Activated naive CD4-positive, alpha-beta T cell treated with anti-CD3 and anti-CD28 coated beads, Interleukin-2, amount 10 ng/mL, durations not matched to agents 5 hours and 36 hours (primary cell): ENCODE results near the gene OR14C36. TPM values are rescaled to one million over a fixed set of nuclear protein-coding genes. Genes with fewer than 3 reads are reported as not detected.

Experiments used
- total RNA-seq, 2 experiments: library from RNA; stranded (reverse); gene quantifications; one replicate each; pipeline ENCODE4 v1.2.3, GENCODE V29; 2021

OR14C36 gene, protein sequence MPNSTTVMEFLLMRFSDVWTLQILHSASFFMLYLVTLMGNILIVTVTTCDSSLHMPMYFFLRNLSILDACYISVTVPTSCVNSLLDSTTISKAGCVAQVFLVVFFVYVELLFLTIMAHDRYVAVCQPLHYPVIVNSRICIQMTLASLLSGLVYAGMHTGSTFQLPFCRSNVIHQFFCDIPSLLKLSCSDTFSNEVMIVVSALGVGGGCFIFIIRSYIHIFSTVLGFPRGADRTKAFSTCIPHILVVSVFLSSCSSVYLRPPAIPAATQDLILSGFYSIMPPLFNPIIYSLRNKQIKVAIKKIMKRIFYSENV
- total RNA-seq = not detected

DNA sequence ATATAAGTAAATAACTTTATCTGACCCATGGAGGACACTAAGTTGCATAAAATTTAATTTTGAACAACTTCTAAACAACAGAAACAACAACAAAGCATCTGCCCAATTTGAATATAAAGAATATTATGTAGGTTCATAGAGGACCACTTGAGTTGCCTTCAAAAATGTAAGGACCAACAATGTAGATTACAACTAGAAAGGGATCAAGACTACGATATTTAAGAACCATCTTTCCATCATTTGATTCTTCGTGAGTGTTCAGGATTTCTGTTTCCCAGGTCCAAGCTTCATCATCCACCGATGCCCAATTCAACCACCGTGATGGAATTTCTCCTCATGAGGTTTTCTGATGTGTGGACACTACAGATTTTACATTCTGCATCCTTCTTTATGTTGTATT is at the start of gene OR14C36:
Gene OR14C36, plus strand, starts transcription at position 301 of the 400 bp plus-strand sequence. Its CDS starts 0 bp downstream, at position 301.

DNA sequence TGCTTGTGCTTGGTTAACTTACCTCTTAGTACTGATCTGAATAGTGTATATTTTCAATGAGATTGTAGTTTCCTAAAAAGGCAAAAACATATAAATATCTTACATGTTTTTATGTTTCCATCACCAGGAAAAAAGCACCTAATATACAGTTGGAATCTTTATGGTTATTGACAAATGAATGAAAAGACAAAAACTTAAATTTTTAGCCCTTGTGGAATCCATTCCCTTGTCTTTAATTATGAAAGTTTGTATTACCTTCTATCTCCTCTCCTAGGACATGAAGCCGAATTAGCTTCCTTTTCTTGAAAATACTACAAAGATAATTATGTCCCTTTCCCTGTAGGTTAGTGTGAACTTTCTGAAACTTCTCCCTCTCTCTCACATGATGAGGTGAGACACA is 45.3 kb upstream of the OR14C36 start, which contains the start of gene OR2T12:
Gene OR2T12, minus strand, starts transcription at position 101 of the 400 bp plus-strand sequence. CDS start 7,846 bp downstream, outside the sequence.

DNA sequence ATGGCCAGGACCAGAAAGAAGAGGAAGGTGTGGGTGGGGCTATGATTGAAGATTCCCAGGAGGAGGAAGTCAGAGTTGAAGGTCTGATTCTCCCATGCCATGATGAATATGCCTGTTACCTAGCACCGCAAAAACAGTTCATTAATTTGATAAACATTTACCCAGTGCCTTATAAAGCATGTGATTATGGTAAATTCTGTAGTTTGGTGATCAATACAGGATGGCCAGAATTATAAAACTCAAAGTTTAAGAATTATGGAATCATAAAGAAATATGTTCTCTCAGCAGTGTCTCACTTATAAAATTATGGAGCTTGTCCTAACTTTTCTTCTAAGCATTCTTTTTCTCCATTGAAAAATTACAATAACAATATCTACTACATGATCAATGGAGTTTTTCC is 24.1 kb upstream of the OR14C36 start, which contains the start of gene OR2M7:
Gene OR2M7, minus strand, starts transcription at position 101 of the 400 bp plus-strand sequence. Its CDS starts 0 bp downstream, at position 101.

DNA sequence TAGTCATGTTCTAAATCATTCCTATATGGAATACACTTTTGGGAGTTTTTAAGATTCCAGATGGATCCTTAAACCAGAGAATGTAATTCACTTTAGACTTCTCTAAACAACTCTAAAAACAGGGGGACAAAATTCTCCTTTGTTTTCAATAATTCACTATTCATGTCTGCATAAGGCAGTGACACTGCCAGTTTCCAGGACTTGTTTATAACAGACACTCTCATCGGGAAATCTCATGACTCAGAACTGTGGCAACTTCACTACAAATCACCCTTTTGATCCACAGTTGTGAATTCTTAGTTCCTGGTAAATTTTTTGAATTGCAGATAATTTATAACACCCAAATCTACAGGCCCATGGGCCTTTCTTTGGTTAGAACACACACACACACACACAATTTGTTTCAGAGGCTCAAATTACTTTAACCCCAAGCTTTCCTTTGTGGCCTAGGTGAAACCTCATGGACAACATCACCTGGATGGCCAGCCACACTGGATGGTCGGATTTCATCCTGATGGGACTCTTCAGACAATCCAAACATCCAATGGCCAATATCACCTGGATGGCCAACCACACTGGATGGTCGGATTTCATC is 12.6 kb downstream of the OR14C36 start, which contains the start of gene OR2T4:
Gene OR2T4, plus strand, starts transcription at position 545 of the 595 bp plus-strand sequence. Its CDS starts 0 bp downstream, at position 545.

DNA sequence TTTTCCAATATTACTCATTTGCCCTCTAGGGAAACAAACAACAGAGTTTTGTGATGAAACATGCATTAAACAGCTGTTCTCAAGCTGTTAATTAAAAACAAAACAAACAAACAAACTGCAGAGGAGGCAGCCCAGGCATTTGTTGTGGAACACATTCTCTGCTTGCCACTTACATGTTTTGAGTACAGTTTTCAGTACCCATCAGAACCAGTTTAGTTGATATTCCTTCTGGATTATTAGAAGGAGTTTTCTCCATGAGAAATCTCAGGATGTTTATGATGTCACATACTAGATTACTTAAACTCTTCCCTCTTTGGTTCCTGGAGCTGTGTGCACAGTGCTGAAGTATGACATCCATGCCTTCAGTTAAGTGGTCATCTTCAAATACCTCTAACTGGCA is 26.9 kb downstream of the OR14C36 start, which contains the start of gene OR2T6:
Gene OR2T6, plus strand, starts transcription at position 301 of the 400 bp plus-strand sequence. CDS start 11,863 bp downstream, outside the sequence.

Other genes starting within 250 kb of the OR14C36 start
- not detected for gene OR2M5, start 203.6 kb upstream of the OR14C36 start, total RNA-seq
- not detected for gene OR2M2, start 174.0 kb upstream of the OR14C36 start, total RNA-seq
- not detected for gene OR2M3, start 151.5 kb upstream of the OR14C36 start, total RNA-seq
- gene OR2M4, start 117.4 kb upstream of the OR14C36 start, total RNA-seq = not detected
- not detected for gene OR2T33, start 70.8 kb upstream of the OR14C36 start, total RNA-seq
- gene OR2T12, start 45.4 kb upstream of the OR14C36 start, total RNA-seq = not detected
- not detected for gene OR2M7, start 24.2 kb upstream of the OR14C36 start, total RNA-seq
- not detected for gene OR2T4, start 12.9 kb downstream of the OR14C36 start, total RNA-seq
- not detected for gene OR2T6, start 27.0 kb downstream of the OR14C36 start, total RNA-seq
- not detected for gene OR2T1, start 54.3 kb downstream of the OR14C36 start, total RNA-seq
- not detected for gene OR2T2, start 96.9 kb downstream of the OR14C36 start, total RNA-seq
- not detected for gene OR2T3, start 124.6 kb downstream of the OR14C36 start, total RNA-seq
- not detected for gene OR2T5, start 139.8 kb downstream of the OR14C36 start, total RNA-seq
- not detected for gene OR2G6, start 159.3 kb downstream of the OR14C36 start, total RNA-seq
- not detected for gene OR2T29, start 214.0 kb downstream of the OR14C36 start, total RNA-seq
- not detected for gene OR2T34, start 226.0 kb downstream of the OR14C36 start, total RNA-seq
- gene OR2T10, start 248.9 kb downstream of the OR14C36 start, total RNA-seq = not detected